Cerebellar nuclear complex (tissue), 1 donor: ENCODE data around the gene RBMX2.

Experiments used
- DNase-seq, 2 experiments: peaks; one replicate each; lab custom pipeline; 2025; lab: John Stamatoyannopoulos, UW

The RBMX2 gene

GRCh38 chrX:130446974-130447373 is 45.2 kb downstream of the RBMX2 start:
- DNase-seq: no peak
